Measurements from ENCODE around the gene FBLN7. TPM values are rescaled to one million over a fixed set of nuclear protein-coding genes. Genes with fewer than 3 reads are reported as not detected.

Gene FBLN7
- total and polyA plus RNA-seq, 4 donors, result 0.60 to 2.4 (median 1.9) TPM

DNA sequence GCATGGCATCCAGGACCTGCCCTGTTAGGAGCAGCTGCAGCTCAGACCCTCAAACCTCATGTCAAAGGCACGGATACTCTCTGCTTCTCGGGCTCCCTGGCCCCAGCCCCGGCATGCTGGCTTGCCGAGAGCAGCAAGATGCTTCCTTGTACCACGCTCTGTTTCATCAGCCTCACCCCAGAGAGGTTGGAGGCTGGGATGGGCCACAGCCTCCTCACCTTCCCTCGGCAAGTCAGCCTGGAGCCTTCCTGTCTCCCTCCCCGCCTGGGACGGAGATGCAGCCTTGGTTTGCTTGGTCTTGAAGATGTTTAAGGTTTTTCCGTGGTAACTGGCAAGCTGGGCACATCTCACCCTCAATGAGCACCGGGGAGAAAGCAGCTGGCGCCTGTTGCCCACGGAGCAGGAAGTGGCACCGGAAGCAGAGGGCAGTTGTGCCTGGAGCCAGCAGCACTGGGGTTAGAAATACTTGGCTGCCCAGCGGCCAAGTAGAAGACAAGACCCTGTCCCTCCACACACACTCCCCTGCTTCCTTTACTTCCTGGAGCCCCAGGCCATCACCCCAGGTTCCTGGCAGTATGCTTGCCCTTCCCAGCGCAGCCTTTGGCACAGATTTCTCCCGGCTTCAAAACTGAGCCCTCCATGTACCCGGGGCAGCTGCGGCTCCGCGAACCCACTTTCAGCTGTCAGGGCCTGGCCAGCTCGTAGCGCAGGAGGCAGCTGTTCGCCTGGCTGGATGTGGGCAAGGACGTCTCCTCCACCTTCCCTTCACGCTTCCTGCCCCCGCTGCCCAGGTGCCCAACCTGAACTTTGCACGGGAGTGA is 17.4 kb downstream of the FBLN7 start:
- H3K4me1 ChIP-seq (ENCODE audit: control insufficient read depth in 4 of 4, insufficient read depth in 4 of 4, low read length in 3 of 4), result peaks cover 0 to 9% (median 0%) of the 10 kb centered on the region in 4 donors
- H3K4me3 ChIP-seq (ENCODE audit: low read depth in 1 of 3, low read length in 3 of 3), result no peak overlapping the region
- H3K27ac ChIP-seq (ENCODE audit: low read depth in 1 of 2, low read length in 2 of 2), result peak overlapping the region in 1 of 2 donors; percentile 4
- no peak for DNase-seq (ENCODE audit: low spot score)
- TF ChIP-seq SP1 (IDR thresholded peaks at IDR 0.05), result no peak
- peak; percentile 31 to 67 for TF ChIP-seq HNF4A (conservative IDR thresholded peaks at IDR 0.05)
- TF ChIP-seq, protein P1, sequence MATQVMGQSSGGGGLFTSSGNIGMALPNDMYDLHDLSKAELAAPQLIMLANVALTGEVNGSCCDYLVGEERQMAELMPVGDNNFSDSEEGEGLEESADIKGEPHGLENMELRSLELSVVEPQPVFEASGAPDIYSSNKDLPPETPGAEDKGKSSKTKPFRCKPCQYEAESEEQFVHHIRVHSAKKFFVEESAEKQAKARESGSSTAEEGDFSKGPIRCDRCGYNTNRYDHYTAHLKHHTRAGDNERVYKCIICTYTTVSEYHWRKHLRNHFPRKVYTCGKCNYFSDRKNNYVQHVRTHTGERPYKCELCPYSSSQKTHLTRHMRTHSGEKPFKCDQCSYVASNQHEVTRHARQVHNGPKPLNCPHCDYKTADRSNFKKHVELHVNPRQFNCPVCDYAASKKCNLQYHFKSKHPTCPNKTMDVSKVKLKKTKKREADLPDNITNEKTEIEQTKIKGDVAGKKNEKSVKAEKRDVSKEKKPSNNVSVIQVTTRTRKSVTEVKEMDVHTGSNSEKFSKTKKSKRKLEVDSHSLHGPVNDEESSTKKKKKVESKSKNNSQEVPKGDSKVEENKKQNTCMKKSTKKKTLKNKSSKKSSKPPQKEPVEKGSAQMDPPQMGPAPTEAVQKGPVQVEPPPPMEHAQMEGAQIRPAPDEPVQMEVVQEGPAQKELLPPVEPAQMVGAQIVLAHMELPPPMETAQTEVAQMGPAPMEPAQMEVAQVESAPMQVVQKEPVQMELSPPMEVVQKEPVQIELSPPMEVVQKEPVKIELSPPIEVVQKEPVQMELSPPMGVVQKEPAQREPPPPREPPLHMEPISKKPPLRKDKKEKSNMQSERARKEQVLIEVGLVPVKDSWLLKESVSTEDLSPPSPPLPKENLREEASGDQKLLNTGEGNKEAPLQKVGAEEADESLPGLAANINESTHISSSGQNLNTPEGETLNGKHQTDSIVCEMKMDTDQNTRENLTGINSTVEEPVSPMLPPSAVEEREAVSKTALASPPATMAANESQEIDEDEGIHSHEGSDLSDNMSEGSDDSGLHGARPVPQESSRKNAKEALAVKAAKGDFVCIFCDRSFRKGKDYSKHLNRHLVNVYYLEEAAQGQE (IDR thresholded peaks at IDR 0.05), result no peak
- no peak for TF ChIP-seq FOXA1 (IDR thresholded peaks at IDR 0.05)
- TF ChIP-seq TAF1 (conservative IDR thresholded peaks at IDR 0.05), result no peak
- peak in 1 of 2 donors; percentile 15 for TF ChIP-seq RXRA (IDR thresholded peaks at IDR 0.05)
- H3K9me3 ChIP-seq (ENCODE audit: control insufficient read depth in 4 of 4, low read length in 3 of 4), result no peaks in the 10 kb centered on the region
- no peaks in the 10 kb centered on the region for H3K36me3 ChIP-seq (ENCODE audit: control insufficient read depth in 4 of 4, insufficient read depth in 3 of 4, low read depth in 1 of 4, low read length in 3 of 4)
- H3K9ac ChIP-seq (ENCODE audit: low read depth in 1 of 2, low read length in 2 of 2), result no peak overlapping the region
- H3K27me3 ChIP-seq (ENCODE audit: control insufficient read depth in 4 of 4, insufficient read depth in 4 of 4, low read length in 3 of 4), result no peaks in the 10 kb centered on the region
- 72% methylated on average over 27 of the region's 27 CpGs for WGBS

- H3K4me3 ChIP-seq (ENCODE audit: low read depth in 1 of 3, low read length in 3 of 3), result no peak overlapping the region
- WGBS, result 63% methylated on average over 21 of the region's 21 CpGs
- TF ChIP-seq MAX (IDR thresholded peaks at IDR 0.05) (no peak), EGR1 (IDR thresholded peaks at IDR 0.05; ENCODE audit: low read depth in 2 of 2) (peak in 1 of 2 donors; percentile 15)
- TF ChIP-seq, protein P1 (IDR thresholded peaks at IDR 0.05), result no peak
- no peaks in the 10 kb centered on the region for H3K9me3 ChIP-seq (ENCODE audit: control insufficient read depth in 4 of 4, low read length in 3 of 4)
- DNase-seq (ENCODE audit: low spot score), result no peak
- H3K9ac ChIP-seq (ENCODE audit: low read depth in 1 of 2, low read length in 2 of 2), result no peak overlapping the region
- H3K36me3 ChIP-seq (ENCODE audit: control insufficient read depth in 4 of 4, insufficient read depth in 3 of 4, low read depth in 1 of 4, low read length in 3 of 4), result no peaks in the 10 kb centered on the region
- no peak overlapping the region for H3K27ac ChIP-seq (ENCODE audit: low read depth in 1 of 2, low read length in 2 of 2)
- no peaks in the 10 kb centered on the region for H3K27me3 ChIP-seq (ENCODE audit: control insufficient read depth in 4 of 4, insufficient read depth in 4 of 4, low read length in 3 of 4)
- peaks cover 0 to 9% (median 0%) of the 10 kb centered on the region in 4 donors for H3K4me1 ChIP-seq (ENCODE audit: control insufficient read depth in 4 of 4, insufficient read depth in 4 of 4, low read length in 3 of 4)
Measured at GRCh38 chr2:112156152-112156986, 18.2 kb downstream of the FBLN7 start.
